ENCODE measurements around the gene MGAT4C.

DNA sequence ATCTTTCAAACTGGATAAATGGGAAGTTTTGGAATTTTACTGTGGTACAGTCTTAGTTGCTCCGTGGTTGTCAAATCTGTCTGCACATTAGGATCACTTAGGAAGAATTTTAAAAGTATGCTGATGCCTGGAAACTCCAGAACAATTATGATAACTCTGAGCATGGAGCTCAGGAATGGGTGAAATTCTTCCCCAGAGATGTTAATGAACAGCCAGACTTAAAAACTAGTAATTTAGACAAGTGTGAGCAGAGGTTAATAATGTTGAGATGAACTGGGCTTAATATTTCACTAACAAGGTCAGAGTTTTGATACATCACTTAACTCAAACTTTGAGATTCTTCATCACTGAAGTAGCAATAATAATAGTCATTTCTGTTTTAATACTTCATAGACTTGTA, 287.6 kb downstream of the MGAT4C start:
- TF ChIP-seq, protein P1, sequence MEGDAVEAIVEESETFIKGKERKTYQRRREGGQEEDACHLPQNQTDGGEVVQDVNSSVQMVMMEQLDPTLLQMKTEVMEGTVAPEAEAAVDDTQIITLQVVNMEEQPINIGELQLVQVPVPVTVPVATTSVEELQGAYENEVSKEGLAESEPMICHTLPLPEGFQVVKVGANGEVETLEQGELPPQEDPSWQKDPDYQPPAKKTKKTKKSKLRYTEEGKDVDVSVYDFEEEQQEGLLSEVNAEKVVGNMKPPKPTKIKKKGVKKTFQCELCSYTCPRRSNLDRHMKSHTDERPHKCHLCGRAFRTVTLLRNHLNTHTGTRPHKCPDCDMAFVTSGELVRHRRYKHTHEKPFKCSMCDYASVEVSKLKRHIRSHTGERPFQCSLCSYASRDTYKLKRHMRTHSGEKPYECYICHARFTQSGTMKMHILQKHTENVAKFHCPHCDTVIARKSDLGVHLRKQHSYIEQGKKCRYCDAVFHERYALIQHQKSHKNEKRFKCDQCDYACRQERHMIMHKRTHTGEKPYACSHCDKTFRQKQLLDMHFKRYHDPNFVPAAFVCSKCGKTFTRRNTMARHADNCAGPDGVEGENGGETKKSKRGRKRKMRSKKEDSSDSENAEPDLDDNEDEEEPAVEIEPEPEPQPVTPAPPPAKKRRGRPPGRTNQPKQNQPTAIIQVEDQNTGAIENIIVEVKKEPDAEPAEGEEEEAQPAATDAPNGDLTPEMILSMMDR (IDR thresholded peaks at IDR 0.05): no peak
- TF ChIP-seq EZH2 (IDR thresholded peaks at IDR 0.05) (no peak), EZH2phosphoT487 (IDR thresholded peaks at IDR 0.05) (no peak)
